Activated T-cell treated with anti-CD3 and anti-CD28 coated beads for 48 hours (primary cell): ENCODE measurements around the gene MAP7D2.

Source experiments
- DNase-seq: peaks from one replicate; pipeline ENCODE4 v3.0.0-alpha.2; 2020; ENCODE audit warnings: low read depth

MAP7D2 gene

GRCh38 chrX:20112022-20112774 is 4.5 kb downstream of the MAP7D2 start:
- no peak for DNase-seq

GRCh38 chrX:20111271-20111670 is 5.4 kb downstream of the MAP7D2 start:
- DNase-seq, result no peak

DNA sequence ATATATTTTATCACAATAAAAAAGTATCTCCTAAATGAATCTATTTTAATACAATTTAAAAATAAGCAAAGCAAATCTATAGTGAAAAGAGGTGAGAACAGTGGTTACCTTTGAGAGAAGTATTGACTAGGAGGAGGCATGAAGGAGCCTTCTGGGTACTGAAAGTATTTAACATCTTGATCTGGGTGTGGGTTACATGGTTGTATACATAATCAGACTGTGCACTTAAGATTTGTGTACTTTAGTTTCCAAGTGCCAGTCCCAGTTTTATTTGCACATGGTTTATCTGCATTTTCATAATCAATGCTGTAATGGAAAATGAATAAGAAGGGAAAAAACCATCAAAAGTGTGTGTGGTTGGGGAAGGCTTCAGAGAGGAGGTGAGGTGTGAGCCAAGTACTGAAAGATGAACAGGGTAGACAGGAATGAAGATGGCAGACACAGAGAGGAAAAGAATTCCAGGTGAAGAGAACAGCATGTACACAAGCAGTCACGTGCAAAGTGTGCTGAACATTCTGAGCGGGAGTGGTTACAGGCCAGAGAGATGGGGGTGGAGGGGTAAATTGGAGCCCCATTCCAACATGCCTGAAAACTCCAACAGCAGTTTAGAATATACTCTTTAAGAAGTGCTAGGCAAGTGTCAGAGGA is 14.6 kb downstream of the MAP7D2 start:
- DNase-seq, result no peak

DNA sequence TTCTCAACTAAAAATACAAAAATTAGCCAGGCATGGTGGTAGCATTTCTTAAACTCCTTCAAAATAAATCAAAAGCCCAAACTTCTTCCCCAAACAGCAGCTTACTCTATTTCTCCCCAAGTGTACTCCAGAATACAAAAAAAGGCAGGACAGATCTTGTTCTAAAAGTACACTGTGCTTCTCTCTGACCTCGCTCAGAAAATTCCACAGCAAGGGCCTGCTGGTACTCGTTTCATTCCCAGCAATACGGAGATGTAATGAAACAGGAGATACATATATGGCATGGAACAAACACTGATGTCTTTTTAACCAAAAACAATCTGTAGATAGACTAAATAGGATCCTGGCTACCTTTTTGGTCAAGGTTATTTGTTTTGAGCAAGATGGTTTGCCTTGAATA is 25.2 kb downstream of the MAP7D2 start:
- no peak for DNase-seq

- DNase-seq, result no peak
Observed at GRCh38 chrX:20089845-20090244, 26.9 kb downstream of the MAP7D2 start.

GRCh38 chrX:20080277-20080676 is 36.4 kb downstream of the MAP7D2 start:
- no peak for DNase-seq

DNA sequence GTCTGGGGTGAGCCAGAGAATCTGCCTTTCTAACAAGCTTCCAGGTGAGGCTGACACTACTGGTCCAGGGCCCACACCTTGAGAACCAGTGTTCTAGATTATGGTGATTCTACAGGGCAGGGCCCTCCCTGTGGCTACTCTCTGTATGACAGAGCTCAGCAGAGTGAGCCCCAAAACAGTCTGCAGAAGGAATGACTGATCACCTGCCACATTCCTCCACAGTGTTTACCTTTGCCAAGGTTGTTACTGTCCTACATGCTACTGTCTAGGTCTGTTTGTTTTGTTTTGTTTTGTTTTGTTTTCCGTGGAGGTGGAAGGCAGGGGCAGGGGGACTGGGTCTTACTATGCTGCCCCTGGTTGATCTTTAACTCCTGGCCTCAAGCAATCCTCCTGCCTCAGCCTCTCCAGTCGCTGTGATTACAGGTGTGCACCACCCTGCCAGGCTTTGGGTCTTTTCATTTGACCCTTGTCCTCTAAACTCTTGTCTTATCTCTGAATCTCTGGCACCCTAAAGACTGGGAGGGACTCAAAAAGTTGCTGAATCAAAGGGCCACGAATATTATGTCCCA is 45.1 kb downstream of the MAP7D2 start:
- DNase-seq, result no peak

DNA sequence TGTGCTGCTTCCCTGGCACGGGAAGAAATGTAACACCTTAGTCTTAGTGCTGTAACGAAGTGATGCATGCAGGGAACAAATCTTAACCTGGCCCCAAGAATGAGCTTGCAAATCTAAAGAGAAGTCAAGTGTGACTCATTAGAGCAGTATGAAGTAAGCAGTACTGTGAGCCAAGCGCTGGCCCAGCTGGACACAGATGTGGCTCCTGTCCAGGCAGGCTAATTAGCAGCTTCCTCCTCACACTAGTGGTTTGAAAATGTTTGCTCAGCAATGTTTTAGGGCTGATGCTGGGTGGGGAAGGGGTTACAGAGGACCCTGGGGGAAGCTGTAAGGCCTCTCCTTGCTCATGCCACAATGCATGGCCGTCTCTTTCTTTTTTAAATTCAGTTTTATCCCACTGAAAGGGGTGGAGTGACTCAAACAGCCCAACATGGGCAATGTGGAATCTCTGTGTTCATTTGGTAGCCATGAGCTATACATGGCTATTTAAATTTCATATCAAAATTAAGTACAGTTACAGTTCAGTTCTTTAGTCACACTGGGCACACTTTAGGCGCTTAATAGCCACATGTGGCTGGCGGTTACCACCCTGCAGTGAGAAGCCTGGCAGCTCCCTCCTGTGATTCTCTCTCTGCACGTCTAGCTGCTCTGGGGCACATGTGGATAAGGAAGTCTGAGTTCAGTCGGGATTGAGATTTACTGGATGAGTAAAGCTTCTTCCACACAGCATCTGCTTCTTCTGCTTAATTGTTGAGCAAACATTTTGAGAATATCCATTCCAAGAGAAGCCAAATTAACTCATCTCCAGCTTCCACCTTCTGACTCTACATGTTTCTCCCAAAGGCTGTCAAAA is 48.8 kb downstream of the MAP7D2 start:
- no peak for DNase-seq

DNA sequence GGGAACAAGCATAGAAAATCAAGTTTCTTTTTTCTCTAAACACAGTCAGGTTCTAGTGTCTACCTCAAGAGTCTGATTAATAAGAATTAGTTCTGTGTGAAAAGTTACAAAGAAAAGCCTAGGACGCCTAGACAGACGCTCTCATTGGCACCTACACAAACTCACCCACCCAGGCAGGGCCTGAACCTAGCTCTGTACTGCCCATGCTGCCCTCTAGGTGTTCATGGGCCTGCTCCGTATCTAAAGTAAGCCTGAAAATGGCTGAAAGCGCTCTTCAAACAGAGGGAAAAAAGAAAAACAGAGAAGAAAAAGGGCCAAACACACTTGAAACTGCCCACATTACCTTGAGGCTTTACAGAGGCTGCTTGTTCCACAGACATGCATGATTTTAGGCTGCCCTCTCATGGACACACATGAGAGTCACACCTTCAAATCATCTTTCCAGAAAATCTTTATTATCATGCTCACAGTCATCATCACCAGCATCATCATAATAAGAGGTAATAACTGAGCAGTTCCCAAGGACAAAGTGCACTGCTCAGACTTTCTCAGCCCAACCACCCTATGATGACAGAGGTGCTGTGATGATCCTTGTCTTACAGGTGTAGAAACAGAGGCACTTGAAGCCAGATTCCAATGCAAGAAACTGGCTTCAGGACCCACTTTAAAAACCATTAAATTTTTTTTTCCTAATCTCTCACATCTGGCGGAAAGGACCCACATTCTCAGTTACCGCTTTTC is 49.6 kb downstream of the MAP7D2 start:
- DNase-seq, result no peak

DNA sequence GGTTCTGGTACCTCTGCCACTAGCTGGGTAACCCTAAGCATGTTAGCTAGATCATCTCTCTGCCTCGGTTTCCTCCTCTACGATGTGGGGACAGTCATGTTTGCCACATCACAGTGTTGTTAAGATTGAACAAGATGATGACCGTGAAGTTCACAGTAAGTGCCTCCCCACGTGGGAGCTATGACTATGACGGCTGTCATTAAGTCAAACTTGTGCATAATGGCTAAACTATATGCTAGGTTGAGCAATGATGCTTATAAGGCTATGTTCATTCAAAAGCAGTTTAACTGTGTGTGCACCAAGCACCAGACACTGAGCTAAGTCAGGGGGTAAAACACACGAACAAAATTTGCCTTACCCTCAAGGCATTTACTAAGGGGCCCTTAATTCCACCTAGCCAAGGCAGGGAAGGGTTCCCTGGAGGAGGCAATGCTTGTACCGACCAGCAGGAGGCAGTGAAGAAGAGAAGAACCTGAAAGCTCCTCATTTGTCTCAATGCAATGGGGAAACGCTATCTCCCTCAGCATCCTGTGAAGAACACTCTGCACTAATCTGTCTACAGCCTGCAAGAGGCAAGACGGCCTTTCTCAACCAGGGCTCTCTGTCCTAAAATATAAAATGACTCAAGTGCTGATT is 52.9 kb downstream of the MAP7D2 start:
- DNase-seq, result no peak

DNA sequence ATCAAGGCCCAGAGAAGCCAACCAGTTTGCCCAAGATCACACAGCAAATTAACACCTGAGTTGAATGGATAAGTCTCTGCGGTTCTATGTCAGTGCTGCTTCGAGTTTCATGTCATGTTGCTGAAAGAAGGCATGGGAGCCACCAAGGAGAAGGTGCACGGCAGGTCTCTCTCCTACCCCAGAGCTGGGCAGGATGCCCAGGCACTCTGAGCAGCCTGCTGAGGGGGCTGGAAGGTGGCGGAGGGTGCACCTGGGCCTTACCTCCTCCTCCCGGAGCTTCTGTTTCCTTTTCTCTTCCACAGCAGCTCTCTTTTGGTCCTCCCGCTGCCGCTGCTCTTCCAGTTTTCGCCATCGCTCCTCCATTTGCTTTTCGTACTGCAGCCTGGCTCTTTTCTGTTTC is 53.6 kb downstream of the MAP7D2 start:
- no peak for DNase-seq

GRCh38 chrX:20061855-20062254 is 54.9 kb downstream of the MAP7D2 start:
- no peak for DNase-seq

DNA sequence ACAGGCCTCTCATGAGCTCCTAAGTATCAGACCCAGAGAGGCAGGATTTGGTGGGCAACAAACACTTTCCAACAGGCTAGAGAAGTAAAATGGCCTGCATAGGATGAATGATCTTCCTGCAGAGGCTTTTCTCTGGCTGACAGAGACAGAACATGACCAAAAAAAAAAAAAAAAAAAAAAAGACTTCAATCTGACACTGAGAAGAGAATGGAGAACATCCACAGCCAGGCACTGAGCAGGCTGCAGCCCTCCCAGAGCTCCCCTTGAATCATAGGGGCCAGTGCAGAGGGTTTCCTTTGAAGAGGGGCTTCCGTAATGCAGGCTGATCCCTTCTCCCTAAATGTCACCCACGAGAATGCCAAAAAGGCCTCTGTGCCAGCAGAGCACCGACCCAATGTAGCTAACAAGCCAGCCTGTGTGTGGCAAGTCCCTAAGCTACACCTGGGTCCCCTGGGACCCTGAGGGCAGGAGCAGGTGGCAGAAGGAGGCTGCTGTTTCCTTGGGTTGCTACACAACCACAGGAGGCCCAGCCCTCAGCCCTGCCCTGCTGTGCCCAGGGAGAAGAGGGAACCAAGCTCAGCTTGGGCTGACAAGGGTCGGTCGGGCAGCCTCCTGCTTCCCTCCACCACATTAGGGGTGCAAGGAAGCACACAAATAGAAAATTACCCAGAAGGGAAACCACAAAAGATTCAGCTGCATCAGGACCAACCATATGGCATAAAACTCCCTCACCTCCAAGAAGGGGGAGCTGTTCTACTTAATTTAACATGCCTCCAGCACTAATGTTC is 55.6 kb downstream of the MAP7D2 start:
- DNase-seq, result no peak

GRCh38 chrX:20059467-20060128 is 57.1 kb downstream of the MAP7D2 start:
- DNase-seq, result no peak

DNA sequence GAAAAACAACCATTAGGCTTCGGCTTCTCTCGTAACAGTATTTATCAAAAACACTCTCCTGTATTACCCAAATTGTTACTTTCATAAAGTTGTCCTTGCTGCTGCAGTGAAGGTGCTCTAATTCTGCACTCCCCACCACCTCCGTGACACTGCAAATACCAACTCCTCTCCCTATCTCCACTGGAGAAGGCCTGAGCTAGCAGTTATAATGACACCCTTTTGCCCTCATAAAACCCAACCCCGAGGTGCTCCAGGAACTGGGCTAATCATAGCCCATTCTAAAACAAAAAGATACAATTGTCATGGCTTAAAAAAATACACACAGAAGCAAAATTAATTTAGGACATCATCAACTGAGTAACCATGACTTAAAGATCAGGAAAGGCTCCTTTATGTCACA is 59.2 kb downstream of the MAP7D2 start:
- DNase-seq, result no peak

DNA sequence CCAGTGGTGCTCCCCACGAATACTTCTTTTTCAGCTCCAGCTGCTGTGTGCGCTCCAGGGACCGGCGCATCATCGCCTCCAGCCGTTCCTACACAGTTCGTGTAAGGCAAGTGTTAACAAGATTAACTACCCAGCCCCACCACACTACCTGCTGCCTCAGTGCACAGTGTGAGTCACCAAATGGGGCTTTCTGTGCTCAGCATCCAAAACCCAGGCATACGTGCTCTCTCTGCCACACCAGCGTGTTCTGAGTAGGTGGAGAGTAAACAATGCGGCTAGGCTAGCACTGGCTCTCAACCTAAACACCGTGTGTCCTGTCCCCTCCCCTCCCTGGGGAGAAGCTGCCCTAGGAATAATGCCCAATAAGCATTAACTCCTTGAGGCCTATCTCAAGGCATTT is 60.0 kb downstream of the MAP7D2 start:
- DNase-seq, result no peak

- DNase-seq, result no peak
Observed at GRCh38 chrX:20053537-20053936, 63.2 kb downstream of the MAP7D2 start.

GRCh38 chrX:20046864-20047263 is 69.8 kb downstream of the MAP7D2 start:
- no peak for DNase-seq

DNA sequence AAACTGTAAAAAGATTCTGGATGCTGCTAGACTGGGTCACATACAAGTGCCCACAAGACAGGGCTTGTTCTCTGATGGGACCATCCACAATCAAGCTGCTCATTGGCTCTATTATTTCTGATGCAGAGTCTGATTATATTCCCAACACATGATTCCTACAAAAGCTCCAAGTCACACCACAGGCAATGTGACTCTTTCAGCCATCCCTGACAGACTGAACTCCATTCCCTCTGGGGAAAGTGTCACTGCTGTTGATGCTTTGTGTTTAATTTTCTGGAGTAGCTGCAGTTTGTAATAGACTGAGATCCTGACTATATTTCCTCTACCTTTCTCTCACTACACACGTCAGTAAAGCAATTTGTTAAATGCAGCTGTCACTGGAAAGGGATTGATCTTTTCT is 70.5 kb downstream of the MAP7D2 start:
- DNase-seq, result no peak

- DNase-seq, result no peak
Observed at GRCh38 chrX:20042221-20042620, 74.5 kb downstream of the MAP7D2 start.
